ENCODE measurements around the gene SPEG. TPM values are rescaled to one million over a fixed set of nuclear protein-coding genes. Genes with fewer than 3 reads are reported as not detected.

SPEG gene
- total RNA-seq, 1 experiment from 2014 or later, result 56.6 TPM

DNA sequence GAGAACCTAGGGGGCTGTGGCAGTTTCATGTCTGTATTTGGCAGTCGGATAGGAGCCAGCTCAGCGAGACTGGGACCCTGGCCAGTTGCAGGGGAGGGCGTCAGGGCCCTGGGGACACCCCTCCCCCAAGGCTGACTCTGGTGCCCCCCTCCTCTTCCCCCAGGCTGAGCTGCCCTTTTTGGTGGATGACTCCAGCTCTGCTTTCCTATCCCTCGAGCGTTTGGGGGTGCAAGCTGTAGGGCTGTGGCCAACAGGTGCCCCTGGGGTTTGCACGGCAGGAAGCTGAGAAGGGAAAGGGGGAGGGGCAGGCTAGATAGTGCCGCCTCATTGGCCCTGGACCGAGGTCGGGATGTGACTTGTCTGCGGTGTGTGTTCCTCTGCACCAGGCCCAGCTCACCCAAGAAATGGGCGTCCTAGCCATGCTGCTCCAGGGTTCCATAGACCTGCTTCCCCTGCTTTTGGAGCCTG lies 26.4 kb downstream of the SPEG start:
- Histone ChIP-seq H3K27me3 (ENCODE audit: insufficient read depth, low read length) (no peaks in the 10 kb centered on the region), H3K9ac (ENCODE audit: low read length) (no peak overlapping the region), H3K9me3 (ENCODE audit: control insufficient read depth in 1 of 2, insufficient read depth in 1 of 2, low read depth in 1 of 2, low read length in 2 of 2) (no peaks in the 10 kb centered on the region), H3K4me1 (ENCODE audit: control insufficient read depth in 1 of 2, insufficient read depth in 2 of 2, low read length in 2 of 2) (peaks cover 0 to 36% of the 10 kb centered on the region in 2 experiments; a peak in 2 of 4 replicates), H3K4me3 (replicated peaks in 1 of 2; ENCODE audit: low read depth in 1 of 2, low read length in 2 of 2) (no peak overlapping the region), H3K79me2 (ENCODE audit: insufficient read depth, low read length) (no peaks in the 10 kb centered on the region; the same call in 1 of the 2 replicates), H3K27ac (ENCODE audit: low read depth, low read length) (no peak overlapping the region), H3K36me3 (ENCODE audit: control insufficient read depth in 1 of 2, insufficient read depth in 2 of 2, low read length in 2 of 2) (peaks cover 3 to 14% of the 10 kb centered on the region in 2 experiments; a peak in 3 of 4 replicates), H3K4me2 (ENCODE audit: low read length) (no peak overlapping the region), H2AFZ (ENCODE audit: low read depth, low read length, poor library complexity, severe bottlenecking) (no peak overlapping the region), H3K9me2 (ENCODE audit: insufficient read depth) (no peaks in the 10 kb centered on the region), H4K20me1 (ENCODE audit: insufficient read depth) (no peaks in the 10 kb centered on the region)
- BruUV-seq (replicated peaks), result no TSS peak
- CTCF ChIA-PET, result interaction anchor here (1.1 to 1.6 kb wide), 2 partner anchors 15 to 69 kb away, joined by 3 read pairs; no protein-coding TSS in a partner anchor
- RAD21 ChIA-PET (ENCODE audit: low non-redundant PET in 1 of 2, low total read pairs in 2 of 2, uncharacterized antibody in 2 of 2, unreplicated experiment in 2 of 2), result no interaction called here
- POLR2A ChIA-PET, result no interaction called here
- DNase-seq (ENCODE audit: low read depth, low spot score) (no peak), ATAC-seq (no peak)
- intact Hi-C loops (cut with micrococcal nuclease), result no loop called here
- TF ChIP-seq, protein P1, sequence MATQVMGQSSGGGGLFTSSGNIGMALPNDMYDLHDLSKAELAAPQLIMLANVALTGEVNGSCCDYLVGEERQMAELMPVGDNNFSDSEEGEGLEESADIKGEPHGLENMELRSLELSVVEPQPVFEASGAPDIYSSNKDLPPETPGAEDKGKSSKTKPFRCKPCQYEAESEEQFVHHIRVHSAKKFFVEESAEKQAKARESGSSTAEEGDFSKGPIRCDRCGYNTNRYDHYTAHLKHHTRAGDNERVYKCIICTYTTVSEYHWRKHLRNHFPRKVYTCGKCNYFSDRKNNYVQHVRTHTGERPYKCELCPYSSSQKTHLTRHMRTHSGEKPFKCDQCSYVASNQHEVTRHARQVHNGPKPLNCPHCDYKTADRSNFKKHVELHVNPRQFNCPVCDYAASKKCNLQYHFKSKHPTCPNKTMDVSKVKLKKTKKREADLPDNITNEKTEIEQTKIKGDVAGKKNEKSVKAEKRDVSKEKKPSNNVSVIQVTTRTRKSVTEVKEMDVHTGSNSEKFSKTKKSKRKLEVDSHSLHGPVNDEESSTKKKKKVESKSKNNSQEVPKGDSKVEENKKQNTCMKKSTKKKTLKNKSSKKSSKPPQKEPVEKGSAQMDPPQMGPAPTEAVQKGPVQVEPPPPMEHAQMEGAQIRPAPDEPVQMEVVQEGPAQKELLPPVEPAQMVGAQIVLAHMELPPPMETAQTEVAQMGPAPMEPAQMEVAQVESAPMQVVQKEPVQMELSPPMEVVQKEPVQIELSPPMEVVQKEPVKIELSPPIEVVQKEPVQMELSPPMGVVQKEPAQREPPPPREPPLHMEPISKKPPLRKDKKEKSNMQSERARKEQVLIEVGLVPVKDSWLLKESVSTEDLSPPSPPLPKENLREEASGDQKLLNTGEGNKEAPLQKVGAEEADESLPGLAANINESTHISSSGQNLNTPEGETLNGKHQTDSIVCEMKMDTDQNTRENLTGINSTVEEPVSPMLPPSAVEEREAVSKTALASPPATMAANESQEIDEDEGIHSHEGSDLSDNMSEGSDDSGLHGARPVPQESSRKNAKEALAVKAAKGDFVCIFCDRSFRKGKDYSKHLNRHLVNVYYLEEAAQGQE (IDR thresholded peaks at IDR 0.05; ENCODE audit: low read depth), result no peak
- TF ChIP-seq SRF (IDR thresholded peaks at IDR 0.05; ENCODE audit: low read depth) (no peak), EZH2 (IDR thresholded peaks at IDR 0.05) (no peak), FOSL1 (IDR thresholded peaks at IDR 0.05; ENCODE audit: low read depth) (no peak), CBX3 (IDR thresholded peaks at IDR 0.05; ENCODE audit: low read depth) (no peak), RAD21 (IDR thresholded peaks at IDR 0.05; ENCODE audit: low read depth) (no peak), YY1 (IDR thresholded peaks at IDR 0.05; ENCODE audit: extremely low read depth, insufficient replicate concordance, low read depth, low read length) (no peak), ELF1 (IDR thresholded peaks at IDR 0.05; ENCODE audit: borderline replicate concordance, low read depth) (no peak), EZH2phosphoT487 (IDR thresholded peaks at IDR 0.05; ENCODE audit: borderline replicate concordance) (no peak), TCF7L2 (IDR thresholded peaks at IDR 0.05; ENCODE audit: borderline replicate concordance, extremely low read depth, insufficient read depth, insufficient read length) (no peak), EGR1 (IDR thresholded peaks at IDR 0.05; ENCODE audit: low read depth) (no peak), POLR2A (IDR thresholded peaks at IDR 0.05; ENCODE audit: borderline replicate concordance, extremely low read depth, insufficient read depth, insufficient read length) (no peak), POLR2AphosphoS5 (IDR thresholded peaks at IDR 0.05; ENCODE audit: low read depth, low read length) (no peak)
- TF ChIP-seq, protein P2, sequence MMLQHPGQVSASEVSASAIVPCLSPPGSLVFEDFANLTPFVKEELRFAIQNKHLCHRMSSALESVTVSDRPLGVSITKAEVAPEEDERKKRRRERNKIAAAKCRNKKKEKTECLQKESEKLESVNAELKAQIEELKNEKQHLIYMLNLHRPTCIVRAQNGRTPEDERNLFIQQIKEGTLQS (IDR thresholded peaks at IDR 0.05), result no peak
- TF ChIP-seq, protein P3, sequence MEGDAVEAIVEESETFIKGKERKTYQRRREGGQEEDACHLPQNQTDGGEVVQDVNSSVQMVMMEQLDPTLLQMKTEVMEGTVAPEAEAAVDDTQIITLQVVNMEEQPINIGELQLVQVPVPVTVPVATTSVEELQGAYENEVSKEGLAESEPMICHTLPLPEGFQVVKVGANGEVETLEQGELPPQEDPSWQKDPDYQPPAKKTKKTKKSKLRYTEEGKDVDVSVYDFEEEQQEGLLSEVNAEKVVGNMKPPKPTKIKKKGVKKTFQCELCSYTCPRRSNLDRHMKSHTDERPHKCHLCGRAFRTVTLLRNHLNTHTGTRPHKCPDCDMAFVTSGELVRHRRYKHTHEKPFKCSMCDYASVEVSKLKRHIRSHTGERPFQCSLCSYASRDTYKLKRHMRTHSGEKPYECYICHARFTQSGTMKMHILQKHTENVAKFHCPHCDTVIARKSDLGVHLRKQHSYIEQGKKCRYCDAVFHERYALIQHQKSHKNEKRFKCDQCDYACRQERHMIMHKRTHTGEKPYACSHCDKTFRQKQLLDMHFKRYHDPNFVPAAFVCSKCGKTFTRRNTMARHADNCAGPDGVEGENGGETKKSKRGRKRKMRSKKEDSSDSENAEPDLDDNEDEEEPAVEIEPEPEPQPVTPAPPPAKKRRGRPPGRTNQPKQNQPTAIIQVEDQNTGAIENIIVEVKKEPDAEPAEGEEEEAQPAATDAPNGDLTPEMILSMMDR (IDR thresholded peaks at IDR 0.05 in 2 of 3, conservative IDR thresholded peaks at IDR 0.05 in 1 of 3; ENCODE audit: borderline replicate concordance in 1 of 3, insufficient read depth in 1 of 3, low read depth in 2 of 3, low read length in 2 of 3), result no peak
- TF ChIP-seq, protein P4, sequence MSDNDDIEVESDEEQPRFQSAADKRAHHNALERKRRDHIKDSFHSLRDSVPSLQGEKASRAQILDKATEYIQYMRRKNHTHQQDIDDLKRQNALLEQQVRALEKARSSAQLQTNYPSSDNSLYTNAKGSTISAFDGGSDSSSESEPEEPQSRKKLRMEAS (IDR thresholded peaks at IDR 0.05), result no peak
- TF ChIP-seq, protein P5, sequence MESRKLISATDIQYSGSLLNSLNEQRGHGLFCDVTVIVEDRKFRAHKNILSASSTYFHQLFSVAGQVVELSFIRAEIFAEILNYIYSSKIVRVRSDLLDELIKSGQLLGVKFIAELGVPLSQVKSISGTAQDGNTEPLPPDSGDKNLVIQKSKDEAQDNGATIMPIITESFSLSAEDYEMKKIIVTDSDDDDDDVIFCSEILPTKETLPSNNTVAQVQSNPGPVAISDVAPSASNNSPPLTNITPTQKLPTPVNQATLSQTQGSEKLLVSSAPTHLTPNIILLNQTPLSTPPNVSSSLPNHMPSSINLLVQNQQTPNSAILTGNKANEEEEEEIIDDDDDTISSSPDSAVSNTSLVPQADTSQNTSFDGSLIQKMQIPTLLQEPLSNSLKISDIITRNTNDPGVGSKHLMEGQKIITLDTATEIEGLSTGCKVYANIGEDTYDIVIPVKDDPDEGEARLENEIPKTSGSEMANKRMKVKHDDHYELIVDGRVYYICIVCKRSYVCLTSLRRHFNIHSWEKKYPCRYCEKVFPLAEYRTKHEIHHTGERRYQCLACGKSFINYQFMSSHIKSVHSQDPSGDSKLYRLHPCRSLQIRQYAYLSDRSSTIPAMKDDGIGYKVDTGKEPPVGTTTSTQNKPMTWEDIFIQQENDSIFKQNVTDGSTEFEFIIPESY (IDR thresholded peaks at IDR 0.05; ENCODE audit: extremely low read depth, insufficient replicate concordance, low read length), result no peak
